Measurements from ENCODE around the gene CNTN2. TPM values are rescaled to one million over a fixed set of nuclear protein-coding genes. Genes with fewer than 3 reads are reported as not detected.

Gene CNTN2
- total and polyA plus RNA-seq, 2 of the 4 experiments (the other 2 are of a cell fraction): not detected

GRCh38 chr1:205041001-205041715 lies 1.9 kb upstream of the CNTN2 start:
- H4K8ac ChIP-seq (ENCODE audit: low read depth in 2 of 2, low read length in 2 of 2): no peak overlapping the region
- intact Hi-C loops (cut with micrococcal nuclease) (no loop called here), dilution Hi-C loops (cut with HindIII; ENCODE audit: low sequenced_read_pairs, unreplicated experiment) (no loop called here), in situ Hi-C loops (cut with MboI; ENCODE audit: low sequenced_read_pairs) (no loop called here)
- no peak for DNase-seq
- H3K9me1 ChIP-seq (ENCODE audit: insufficient read depth, low read length): no peaks in the 10 kb centered on the region
- H4K91ac ChIP-seq (ENCODE audit: insufficient read depth, low read depth, low read length): no peak overlapping the region
- H2AFZ ChIP-seq (replicated peaks; ENCODE audit: low read length, poor library complexity): no peak overlapping the region
- H3K4ac ChIP-seq (ENCODE audit: low read depth, low read length): no peak overlapping the region
- no peaks in the 10 kb centered on the region for H4K20me1 ChIP-seq (ENCODE audit: insufficient read depth, low read length)
- H3K18ac ChIP-seq (ENCODE audit: low read depth, low read length): no peak overlapping the region
- BruUV-seq (replicated peaks): no TSS peak
- H2AK9ac ChIP-seq (replicated peaks; ENCODE audit: low read depth, low read length, poor library complexity): no peak overlapping the region
- no peak overlapping the region for H3K27ac ChIP-seq (ENCODE audit: insufficient read depth, low read length)
- H3K14ac ChIP-seq (replicated peaks; ENCODE audit: low read depth, low read length): no peak overlapping the region
- H3K56ac ChIP-seq (ENCODE audit: extremely low read depth, insufficient read depth, low read length): no peak overlapping the region
- no peak for ATAC-seq (ENCODE audit: low read depth)
- no peak overlapping the region for H4K5ac ChIP-seq (ENCODE audit: low read depth, low read length)
- no peaks in the 10 kb centered on the region for H3K79me1 ChIP-seq (ENCODE audit: low read depth in 1 of 2, low read length in 2 of 2)
- H2AK5ac ChIP-seq (ENCODE audit: low read depth, low read length): no peak overlapping the region
- no peaks in the 10 kb centered on the region for H3K4me1 ChIP-seq (ENCODE audit: control insufficient read depth, insufficient read depth, low read length)
- no peak overlapping the region for H2BK20ac ChIP-seq (ENCODE audit: low read depth, low read length)
- H3K9ac ChIP-seq (ENCODE audit: low read depth, low read length): no peak overlapping the region
- H3K23ac ChIP-seq (ENCODE audit: low read depth, low read length): no peak overlapping the region
- H3K4me3 ChIP-seq (ENCODE audit: insufficient read depth, low read depth, low read length): no peak overlapping the region
- no peak overlapping the region for H3K4me2 ChIP-seq (ENCODE audit: low read depth, low read length)
- H3K9me3 ChIP-seq (ENCODE audit: control insufficient read depth, insufficient read depth, low read length): no peaks in the 10 kb centered on the region
- ChIA-PET CTCF (no interaction called here), POLR2A (ENCODE audit: unreplicated experiment) (no interaction called here)
- no peak overlapping the region for H2BK15ac ChIP-seq (ENCODE audit: low read depth, low read length)
- peaks cover 52% of the 10 kb centered on the region for H3K27me3 ChIP-seq (ENCODE audit: control insufficient read depth, insufficient read depth, low read length)
- H2BK120ac ChIP-seq (ENCODE audit: low read depth, low read length): no peak overlapping the region
- no peak overlapping the region for H2BK5ac ChIP-seq (ENCODE audit: low read depth, low read length, poor library complexity, severe bottlenecking)
- no peak for TF ChIP-seq RCOR1 (IDR thresholded peaks at IDR 0.05; ENCODE audit: insufficient replicate concordance, low read length)
- TF ChIP-seq RAD21 (IDR thresholded peaks at IDR 0.05; ENCODE audit: low read length): no peak
- TF ChIP-seq MXI1 (IDR thresholded peaks at IDR 0.05; ENCODE audit: borderline replicate concordance, low read depth, low read length): no peak
- no peak for TF ChIP-seq CEBPB (IDR thresholded peaks at IDR 0.05; ENCODE audit: low read depth, low read length)
- TF ChIP-seq BHLHE40 (IDR thresholded peaks at IDR 0.05; ENCODE audit: low read depth, low read length): no peak
- TF ChIP-seq MAFK (IDR thresholded peaks at IDR 0.05; ENCODE audit: low read depth, low read length): no peak
- no peak for TF ChIP-seq FOS (IDR thresholded peaks at IDR 0.05; ENCODE audit: low read depth, low read length)
- no peak for TF ChIP-seq CTCF (conservative IDR thresholded peaks at IDR 0.05; ENCODE audit: low read depth, low read length)
- TF ChIP-seq, protein P1, sequence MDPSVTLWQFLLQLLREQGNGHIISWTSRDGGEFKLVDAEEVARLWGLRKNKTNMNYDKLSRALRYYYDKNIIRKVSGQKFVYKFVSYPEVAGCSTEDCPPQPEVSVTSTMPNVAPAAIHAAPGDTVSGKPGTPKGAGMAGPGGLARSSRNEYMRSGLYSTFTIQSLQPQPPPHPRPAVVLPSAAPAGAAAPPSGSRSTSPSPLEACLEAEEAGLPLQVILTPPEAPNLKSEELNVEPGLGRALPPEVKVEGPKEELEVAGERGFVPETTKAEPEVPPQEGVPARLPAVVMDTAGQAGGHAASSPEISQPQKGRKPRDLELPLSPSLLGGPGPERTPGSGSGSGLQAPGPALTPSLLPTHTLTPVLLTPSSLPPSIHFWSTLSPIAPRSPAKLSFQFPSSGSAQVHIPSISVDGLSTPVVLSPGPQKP (IDR thresholded peaks at IDR 0.05; ENCODE audit: borderline replicate concordance, low read depth, low read length): no peak
- TF ChIP-seq MAZ (IDR thresholded peaks at IDR 0.05; ENCODE audit: borderline replicate concordance, low read depth, low read length): no peak
- no peak for TF ChIP-seq SMC3 (IDR thresholded peaks at IDR 0.05; ENCODE audit: low read depth, low read length)
- no peak for TF ChIP-seq RFX5 (IDR thresholded peaks at IDR 0.05; ENCODE audit: low read depth, low read length)
- H3K36me3 ChIP-seq (ENCODE audit: control insufficient read depth, insufficient read depth, low read length): no peaks in the 10 kb centered on the region
- 0% methylated on average over 1 of the region's 4 CpGs; no CpG with 5 or more reads in 1 of the 2 experiments for WGBS, 2 experiments (ENCODE audit: extremely low coverage in 2 of 2, insufficient read length in 1 of 2)
